ENCODE data around the gene ZNF701. TPM values are rescaled to one million over a fixed set of nuclear protein-coding genes. Genes with fewer than 3 reads are reported as not detected.

ZNF701 gene
- total and polyA plus RNA-seq, 2 of the 13 experiments (the other 11 are each of a cell fraction or from before 2014, with no cell fraction given), result 4.5 to 6.3 TPM

GRCh38 chr19:52541608-52542007 lies 28.5 kb upstream of the ZNF701 start:
- no TSS peak for BruUV-seq (replicated peaks)
- 83% methylated on average over 5 of the region's 5 CpGs for WGBS (ENCODE audit: low lambda C conversion rate)
- H3K4me3 ChIP-seq (replicated peaks in 1 of 3; ENCODE audit: insufficient read depth in 1 of 3, low read depth in 2 of 3, low read length in 3 of 3), result no peak overlapping the region
- H3K9ac ChIP-seq (ENCODE audit: insufficient read depth, low read depth, low read length), result no peak overlapping the region
- DNase-seq (ENCODE audit: low spot score), result no peak
- no peaks in the 10 kb centered on the region for H3K4me1 ChIP-seq (ENCODE audit: insufficient read depth, low read length)
- H3K9me3 ChIP-seq (ENCODE audit: low read length), result peaks cover 8% of the 10 kb centered on the region; the same call in 1 of the 2 replicates
- peaks cover 0 to 17% of the 10 kb centered on the region in 2 experiments; a peak in 1 of 5 replicates for H3K36me3 ChIP-seq (replicated peaks in 1 of 2; ENCODE audit: control insufficient read depth in 1 of 2, insufficient read depth in 2 of 2, low read length in 2 of 2)
- no peak for ATAC-seq
- in situ Hi-C loops (cut with HindIII; ENCODE audit: extremely low pct_ligation_motif_present, low pct_unique_long_range_greater_than_20kb), result no loop called here
- H4K20me1 ChIP-seq (ENCODE audit: insufficient read depth, low read length), result no peaks in the 10 kb centered on the region
- POLR2A ChIA-PET, result interaction anchor here (1.2 kb wide), 1 partner anchor 15 kb away, joined by 3 read pairs; no protein-coding TSS in a partner anchor
- H3K27me3 ChIP-seq (ENCODE audit: control insufficient read depth in 1 of 2, insufficient read depth in 2 of 2, low read length in 2 of 2), result no peaks in the 10 kb centered on the region
- intact Hi-C loops (cut with micrococcal nuclease; ENCODE audit: unreplicated experiment), result no loop called here
- H3K79me2 ChIP-seq (ENCODE audit: insufficient read depth, low read length), result no peaks in the 10 kb centered on the region
- H2AFZ ChIP-seq (ENCODE audit: low read length), result no peak overlapping the region
- H3K27ac ChIP-seq (ENCODE audit: extremely low read length, insufficient read depth, low read length), result no peak overlapping the region
- no peak overlapping the region for H3K4me2 ChIP-seq (ENCODE audit: low read depth, low read length)
- no peak for FAIRE-seq
- CTCF ChIA-PET (ENCODE audit: low intra/inter-chr PET ratio, low total read pairs), result no interaction called here
- TF ChIP-seq MYPOP (CRISPR knock-in tag; IDR thresholded peaks at IDR 0.05), result no peak
- no peak for TF ChIP-seq RBM39 (IDR thresholded peaks at IDR 0.05; ENCODE audit: low read depth, low read length, poor library complexity, severe bottlenecking)
- TF ChIP-seq ZSCAN29 (CRISPR knock-in tag; conservative IDR thresholded peaks at IDR 0.05), result no peak
- TF ChIP-seq MIER3 (CRISPR knock-in tag; IDR thresholded peaks at IDR 0.05; ENCODE audit: borderline replicate concordance), result no peak
- no peak for TF ChIP-seq ATF4 (CRISPR knock-in tag; IDR thresholded peaks at IDR 0.05)
- TF ChIP-seq MXD4 (CRISPR knock-in tag; IDR thresholded peaks at IDR 0.05), result no peak
- TF ChIP-seq TAF1 (CRISPR knock-in tag; IDR thresholded peaks at IDR 0.05), result no peak
- no peak for TF ChIP-seq PLRG1 (conservative IDR thresholded peaks at IDR 0.05)
- TF ChIP-seq NR2F1 (CRISPR knock-in tag; IDR thresholded peaks at IDR 0.05), result no peak
- no peak for TF ChIP-seq AFF4 (CRISPR knock-in tag; IDR thresholded peaks at IDR 0.05)
- no peak for TF ChIP-seq ARID5B (CRISPR knock-in tag; IDR thresholded peaks at IDR 0.05)
- no peak for TF ChIP-seq ZBTB37 (CRISPR knock-in tag; IDR thresholded peaks at IDR 0.05)

All from HepG2 (cell line).